Caco-2 (cell line): ENCODE measurements around the gene ADORA1. TPM values are rescaled to one million over a fixed set of nuclear protein-coding genes. Genes with fewer than 3 reads are reported as not detected.

Source experiments
- BruUV-seq: library from RNA; stranded (reverse); fragments of 400-500 nt; replicated peaks from 2 replicates; lab custom pipeline; 2021; lab: Mats Ljungman, UMichigan
- CTCF ChIA-PET: fragments of 300-600 bp; sonication (Branson Sonifier 250); formaldehyde crosslinking; loops from one replicate; lab custom pipeline; 2022; ENCODE audit warnings: antibody characterized with exemption; lab: Charles Lee
- POLR2A ChIA-PET: fragments of 300-600 bp; sonication (Branson Sonifier 250); formaldehyde crosslinking; loops from one replicate; lab custom pipeline; 2022; ENCODE audit warnings: antibody characterized with exemption; lab: Charles Lee
- DNase-seq, 2 experiments: peaks; one replicate each; pipeline versions ENCODE4 v3.0.0 to v3.0.0-alpha.2; 2020 to 2022
- H3K27me3 ChIP-seq: replicated peaks from 2 replicates; pipeline ENCODE4 v1.6.0; 2011; ENCODE audit warnings: low read length; ENCODE audit not compliant: control insufficient read depth, insufficient read depth
- H3K36me3 ChIP-seq: 2 replicates; pipeline ENCODE4 v1.5.1; 2011; ENCODE audit warnings: low read length; ENCODE audit not compliant: control insufficient read depth, insufficient read depth
- H3K4me1 ChIP-seq: fragments of 250-450 bp; sonication (Bioruptor Pico); 2 replicates; pipeline ENCODE4 v1.5.1; 2020; ENCODE audit warnings: mild to moderate bottlenecking
- H3K4me3 ChIP-seq: 2 replicates; pipeline ENCODE4 v1.5.1; 2011; ENCODE audit warnings: low read depth, mild to moderate bottlenecking, control low read depth, low read length
- H3K9me3 ChIP-seq: fragments of 250-450 bp; sonication (Bioruptor Pico); 2 replicates; pipeline ENCODE4 v1.5.1; 2020; ENCODE audit warnings: mild to moderate bottlenecking, moderate library complexity
- H3K27ac Mint-ChIP-seq: one replicate; pipeline ENCODE4 v1.8.0; 2022; ENCODE audit warnings: mixed read lengths; ENCODE audit not compliant: unreplicated experiment
- H3K27me3 Mint-ChIP-seq: one replicate; pipeline ENCODE4 v1.8.0; 2022; ENCODE audit warnings: mixed read lengths; ENCODE audit not compliant: insufficient read depth, unreplicated experiment
- H3K36me3 Mint-ChIP-seq: one replicate; pipeline ENCODE4 v1.8.0; 2022; ENCODE audit warnings: mild to moderate bottlenecking, mixed read lengths; ENCODE audit not compliant: insufficient read depth, unreplicated experiment
- H3K4me1 Mint-ChIP-seq: one replicate; pipeline ENCODE4 v1.8.0; 2022; ENCODE audit warnings: low read depth, mixed read lengths; ENCODE audit not compliant: unreplicated experiment
- H3K4me3 Mint-ChIP-seq: one replicate; pipeline ENCODE4 v1.8.0; 2022; ENCODE audit warnings: mild to moderate bottlenecking, moderate library complexity, mixed read lengths; ENCODE audit not compliant: unreplicated experiment
- H3K9me3 Mint-ChIP-seq: one replicate; pipeline ENCODE4 v1.8.0; 2022; ENCODE audit warnings: mixed read lengths; ENCODE audit not compliant: unreplicated experiment
- CTCF ChIP-seq, 2 experiments: fragments of 200-600 bp in 1 of 2; IDR thresholded peaks; 1 replicate in 1 of 2; 2 replicates in 1 of 2; pipeline versions ENCODE4 v1.5.1 to v1.8.0; 2011 to 2022; ENCODE audit warnings: antibody characterized with exemption in 1 of 2, control low read depth in 1 of 2, inconsistent platforms in 1 of 2, low read depth in 1 of 2, low read length in 1 of 2, mild to moderate bottlenecking in 1 of 2, moderate library complexity in 1 of 2; ENCODE audit not compliant: insufficient read depth in 1 of 2, severe bottlenecking in 1 of 2, unreplicated experiment in 1 of 2
- intact Hi-C: fragments of 100-400 bp; cut with micrococcal nuclease; formaldehyde crosslinking; loops from one replicate; pipeline ENCODE4 v1.10.0; 2022; ENCODE audit not compliant: unreplicated experiment
- total RNA-seq: library from RNA; stranded (reverse); gene quantifications from 2 replicates; pipeline ENCODE4 v1.2.3, GENCODE V29; 2022

The ADORA1 gene
- total RNA-seq, 1 experiment from 2014 or later = 46.0 TPM

GRCh38 chr1:203146042-203146369, 18.5 kb downstream of the ADORA1 start:
- BruUV-seq = no TSS peak
- Mint-ChIP-seq H3K4me3 (no peak overlapping the region), H3K27ac (no peak overlapping the region), H3K9me3 (no peaks in the 10 kb centered on the region), H3K36me3 (peaks cover 7% of the 10 kb centered on the region), H3K27me3 (no peaks in the 10 kb centered on the region), H3K4me1 (peaks cover 12% of the 10 kb centered on the region)
- H3K4me1 ChIP-seq = no peaks in the 10 kb centered on the region
- no peaks in the 10 kb centered on the region for H3K27me3 ChIP-seq
- no peaks in the 10 kb centered on the region for H3K36me3 ChIP-seq
- H3K4me3 ChIP-seq = no peak overlapping the region
- no peak for DNase-seq
- no peak for TF ChIP-seq CTCF (IDR thresholded peaks at IDR 0.05; ENCODE audit: insufficient read depth in 1 of 2, low read depth in 1 of 2, low read length in 1 of 2, severe bottlenecking in 1 of 2, unreplicated experiment in 1 of 2)
- intact Hi-C loops = no loop called here
- POLR2A ChIA-PET = no interaction called here
- H3K9me3 ChIP-seq = no peaks in the 10 kb centered on the region
- CTCF ChIA-PET = interaction anchor here (1.0 to 1.2 kb wide), 2 partner anchors 18 to 28 kb away, joined by 3 read pairs; no protein-coding TSS in a partner anchor

GRCh38 chr1:203146537-203146936, 19.0 kb downstream of the ADORA1 start:
- ChIA-PET CTCF (interaction anchor here (1.1 to 1.2 kb wide), 2 partner anchors 18 to 26 kb away, joined by 3 read pairs; no protein-coding TSS in a partner anchor), POLR2A (no interaction called here)
- no peak overlapping the region for H3K4me3 Mint-ChIP-seq
- no peaks in the 10 kb centered on the region for H3K27me3 Mint-ChIP-seq
- Histone ChIP-seq H3K4me1 (no peaks in the 10 kb centered on the region), H3K4me3 (no peak overlapping the region), H3K36me3 (no peaks in the 10 kb centered on the region), H3K9me3 (no peaks in the 10 kb centered on the region), H3K27me3 (no peaks in the 10 kb centered on the region)
- BruUV-seq = no TSS peak
- peaks cover 7% of the 10 kb centered on the region for H3K36me3 Mint-ChIP-seq
- no peaks in the 10 kb centered on the region for H3K9me3 Mint-ChIP-seq
- TF ChIP-seq CTCF (IDR thresholded peaks at IDR 0.05; ENCODE audit: insufficient read depth in 1 of 2, low read depth in 1 of 2, low read length in 1 of 2, severe bottlenecking in 1 of 2, unreplicated experiment in 1 of 2) = no peak
- no peak for DNase-seq
- intact Hi-C loops = no loop called here
- H3K4me1 Mint-ChIP-seq = peaks cover 14% of the 10 kb centered on the region
- H3K27ac Mint-ChIP-seq = no peak overlapping the region

- TF ChIP-seq CTCF (IDR thresholded peaks at IDR 0.05; ENCODE audit: insufficient read depth in 1 of 2, low read depth in 1 of 2, low read length in 1 of 2, severe bottlenecking in 1 of 2, unreplicated experiment in 1 of 2) = no peak
- H3K36me3 ChIP-seq = no peaks in the 10 kb centered on the region
- POLR2A ChIA-PET = no interaction called here
- H3K4me3 Mint-ChIP-seq = no peak overlapping the region
- H3K9me3 Mint-ChIP-seq = no peaks in the 10 kb centered on the region
- no TSS peak for BruUV-seq
- H3K36me3 Mint-ChIP-seq = peaks cover 7% of the 10 kb centered on the region
- no peak overlapping the region for H3K4me3 ChIP-seq
- no peak overlapping the region for H3K27ac Mint-ChIP-seq
- CTCF ChIA-PET = interaction anchor here (0.6 to 1.1 kb wide), 2 partner anchors 20 to 25 kb away, joined by 3 to 5 read pairs; partner anchors contain the start of gene ADORA1
- H3K27me3 Mint-ChIP-seq = no peaks in the 10 kb centered on the region
- no peaks in the 10 kb centered on the region for H3K9me3 ChIP-seq
- intact Hi-C loops = no loop called here
- peaks cover 7% of the 10 kb centered on the region; the same call in 1 of the 2 replicates for H3K4me1 ChIP-seq
- no peaks in the 10 kb centered on the region for H3K27me3 ChIP-seq
- H3K4me1 Mint-ChIP-seq = peaks cover 22% of the 10 kb centered on the region
- no peak for DNase-seq
These were observed 19.9 kb downstream of the ADORA1 start for GRCh38 chr1:203147376-203147775.
